ENCODE measurements around the gene SLC25A12. TPM values are rescaled to one million over a fixed set of nuclear protein-coding genes. Genes with fewer than 3 reads are reported as not detected.

The SLC25A12 gene
- total RNA-seq, 1 donor from 2014 or later = 11.5 TPM

GRCh38 chr2:171895786-171896185 lies 1.7 kb upstream of the SLC25A12 start:
- H3K36me3 ChIP-seq = no peaks in the 10 kb centered on the region
- no peaks in the 10 kb centered on the region for H3K9me3 ChIP-seq
- DNase-seq (no peak), ATAC-seq (no peak)
- peaks cover 11% of the 10 kb centered on the region for H3K4me1 ChIP-seq
- no peak overlapping the region for H3K4me3 ChIP-seq
- intact Hi-C loops (cut with DNase I) = no loop called here
- TF ChIP-seq, protein P1, sequence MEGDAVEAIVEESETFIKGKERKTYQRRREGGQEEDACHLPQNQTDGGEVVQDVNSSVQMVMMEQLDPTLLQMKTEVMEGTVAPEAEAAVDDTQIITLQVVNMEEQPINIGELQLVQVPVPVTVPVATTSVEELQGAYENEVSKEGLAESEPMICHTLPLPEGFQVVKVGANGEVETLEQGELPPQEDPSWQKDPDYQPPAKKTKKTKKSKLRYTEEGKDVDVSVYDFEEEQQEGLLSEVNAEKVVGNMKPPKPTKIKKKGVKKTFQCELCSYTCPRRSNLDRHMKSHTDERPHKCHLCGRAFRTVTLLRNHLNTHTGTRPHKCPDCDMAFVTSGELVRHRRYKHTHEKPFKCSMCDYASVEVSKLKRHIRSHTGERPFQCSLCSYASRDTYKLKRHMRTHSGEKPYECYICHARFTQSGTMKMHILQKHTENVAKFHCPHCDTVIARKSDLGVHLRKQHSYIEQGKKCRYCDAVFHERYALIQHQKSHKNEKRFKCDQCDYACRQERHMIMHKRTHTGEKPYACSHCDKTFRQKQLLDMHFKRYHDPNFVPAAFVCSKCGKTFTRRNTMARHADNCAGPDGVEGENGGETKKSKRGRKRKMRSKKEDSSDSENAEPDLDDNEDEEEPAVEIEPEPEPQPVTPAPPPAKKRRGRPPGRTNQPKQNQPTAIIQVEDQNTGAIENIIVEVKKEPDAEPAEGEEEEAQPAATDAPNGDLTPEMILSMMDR (IDR thresholded peaks at IDR 0.05) = no peak
- H3K27ac ChIP-seq = no peak overlapping the region
- H3K27me3 ChIP-seq = no peaks in the 10 kb centered on the region

DNA sequence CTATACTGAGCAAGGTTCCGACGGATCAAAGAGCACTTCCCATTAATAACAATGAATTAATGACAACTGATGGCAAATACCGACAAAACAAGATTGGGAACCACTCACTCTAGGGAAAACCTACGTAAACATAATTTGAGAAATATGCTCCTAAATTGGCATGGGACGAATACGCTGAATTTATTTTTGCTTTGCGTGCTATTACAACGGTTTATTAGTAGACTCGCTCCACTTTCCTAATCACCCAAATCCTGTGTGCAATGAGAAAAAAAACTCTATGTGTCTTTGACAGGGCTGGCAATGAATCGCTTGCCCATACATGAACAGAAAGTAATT lies 536 bp upstream of the SLC25A12 start:
- H3K27ac ChIP-seq = peak overlapping the region; percentile 84

DNA sequence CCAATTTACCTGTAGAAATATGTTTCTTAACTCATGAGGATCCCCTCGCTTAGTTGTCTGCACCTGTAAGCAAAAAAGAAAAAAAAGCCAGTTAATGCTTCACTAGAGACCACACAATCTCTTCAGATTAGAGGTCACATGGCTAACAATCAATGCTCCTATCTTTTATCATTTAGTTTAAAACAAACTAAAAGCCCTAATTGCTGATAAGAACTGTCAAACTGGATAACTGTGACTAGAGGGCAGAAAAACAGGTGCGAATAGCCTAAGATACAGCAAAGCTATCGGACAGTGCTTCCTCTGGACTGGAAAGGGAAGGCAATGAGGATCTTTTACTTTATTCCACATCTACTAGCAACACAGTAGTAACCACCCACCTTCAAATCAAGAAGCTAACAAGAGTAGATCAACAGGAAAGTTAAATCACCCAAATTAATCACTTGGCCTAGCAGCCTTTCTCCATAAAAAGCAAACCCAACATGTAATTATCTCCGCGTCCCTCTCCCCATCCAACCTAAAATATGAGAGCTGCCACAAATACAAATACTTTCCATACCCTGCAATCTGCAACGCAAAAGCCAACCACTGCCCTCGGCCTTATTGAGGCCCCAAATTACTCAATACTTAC lies 734 bp downstream of the SLC25A12 start:
- DNase-seq (no peak), ATAC-seq (no peak)
- H3K9me3 ChIP-seq = no peaks in the 10 kb centered on the region
- H3K4me1 ChIP-seq = peaks cover 11% of the 10 kb centered on the region
- peak overlapping the region; percentile 84 for H3K27ac ChIP-seq
- H3K4me3 ChIP-seq = peak overlapping the region; percentile 92
- no peaks in the 10 kb centered on the region for H3K36me3 ChIP-seq
- intact Hi-C loops (cut with DNase I) = no loop called here
- H3K27me3 ChIP-seq = no peaks in the 10 kb centered on the region
- TF ChIP-seq, protein P1 (IDR thresholded peaks at IDR 0.05) = no peak

More for the DNA sequence above, 536 bp upstream of the SLC25A12 start:
- peaks cover 11% of the 10 kb centered on the region for H3K4me1 ChIP-seq
- intact Hi-C loops (cut with DNase I) = no loop called here
- H3K9me3 ChIP-seq = no peaks in the 10 kb centered on the region
- H3K27me3 ChIP-seq = no peaks in the 10 kb centered on the region
- no peaks in the 10 kb centered on the region for H3K36me3 ChIP-seq
- DNase-seq = no peak
- no peak for ATAC-seq
- peak overlapping the region; percentile 92 for H3K4me3 ChIP-seq
- TF ChIP-seq, protein P1 (IDR thresholded peaks at IDR 0.05) = no peak

DNA sequence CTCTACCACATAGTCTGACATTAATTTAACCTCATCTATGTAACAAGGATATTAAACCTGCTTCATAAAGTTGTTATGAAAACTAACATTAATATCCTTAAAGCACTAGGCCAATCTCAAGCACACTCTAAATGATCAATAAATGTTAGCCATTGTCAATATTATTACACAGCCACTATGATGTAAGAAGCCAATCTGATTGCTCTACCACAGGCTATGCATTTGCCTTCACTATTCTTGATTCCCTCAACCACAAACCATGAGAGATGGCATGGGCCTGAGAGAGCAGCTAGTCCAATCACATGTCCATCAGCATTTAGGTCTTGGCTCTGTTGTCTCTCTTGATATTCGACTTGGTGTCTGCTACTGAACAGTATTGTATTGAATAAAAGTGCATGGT lies 4.2 kb downstream of the SLC25A12 start:
- peaks cover 11% of the 10 kb centered on the region for H3K4me1 ChIP-seq
- no peak for DNase-seq

GRCh38 chr2:171889333-171889732 lies 4.7 kb downstream of the SLC25A12 start:
- H3K27me3 ChIP-seq = no peaks in the 10 kb centered on the region
- DNase-seq (no peak), ATAC-seq (no peak)
- no peaks in the 10 kb centered on the region for H3K9me3 ChIP-seq
- H3K4me1 ChIP-seq = peaks cover 6% of the 10 kb centered on the region
- TF ChIP-seq, protein P1 (IDR thresholded peaks at IDR 0.05) = no peak
- H3K27ac ChIP-seq = no peak overlapping the region
- H3K4me3 ChIP-seq = no peak overlapping the region
- H3K36me3 ChIP-seq = no peaks in the 10 kb centered on the region
- intact Hi-C loops (cut with DNase I) = no loop called here

More for the DNA sequence above, 4.2 kb downstream of the SLC25A12 start:
- ATAC-seq = no peak
- TF ChIP-seq, protein P1 (IDR thresholded peaks at IDR 0.05) = no peak
- Histone ChIP-seq H3K27ac (no peak overlapping the region), H3K9me3 (no peaks in the 10 kb centered on the region), H3K27me3 (no peaks in the 10 kb centered on the region), H3K36me3 (no peaks in the 10 kb centered on the region), H3K4me3 (no peak overlapping the region)
- intact Hi-C loops (cut with DNase I) = no loop called here

Measured in upper lobe of right lung (tissue), 1 donor.